HG02981 (cell line): ENCODE data around the gene GLYATL1B.
"Not testable (repeated sequence)": the region's sequence is repeated elsewhere in the genome, so short reads cannot be mapped to it uniquely, and the experiment has no call there.

ENCODE experiments used
- ATAC-seq: cut with Tn5 transposase; IDR thresholded peaks from one replicate; pipeline ENCODE4 v1.9.1; 2021; ENCODE audit warnings: mild to moderate bottlenecking, moderate library complexity; ENCODE audit not compliant: unreplicated experiment

Gene GLYATL1B, protein sequence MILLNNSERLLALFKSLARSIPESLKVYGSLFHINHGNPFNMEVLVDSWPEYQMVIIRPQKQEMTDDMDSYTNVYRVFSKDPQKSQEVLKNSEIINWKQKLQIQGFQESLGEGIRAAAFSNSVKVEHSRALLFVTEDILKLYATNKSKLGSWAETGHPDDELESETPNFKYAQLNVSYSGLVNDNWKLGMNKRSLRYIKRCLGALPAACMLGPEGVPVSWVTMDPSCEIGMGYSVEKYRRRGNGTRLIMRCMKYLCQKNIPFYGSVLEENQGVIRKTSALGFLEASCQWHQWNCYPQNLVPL

DNA sequence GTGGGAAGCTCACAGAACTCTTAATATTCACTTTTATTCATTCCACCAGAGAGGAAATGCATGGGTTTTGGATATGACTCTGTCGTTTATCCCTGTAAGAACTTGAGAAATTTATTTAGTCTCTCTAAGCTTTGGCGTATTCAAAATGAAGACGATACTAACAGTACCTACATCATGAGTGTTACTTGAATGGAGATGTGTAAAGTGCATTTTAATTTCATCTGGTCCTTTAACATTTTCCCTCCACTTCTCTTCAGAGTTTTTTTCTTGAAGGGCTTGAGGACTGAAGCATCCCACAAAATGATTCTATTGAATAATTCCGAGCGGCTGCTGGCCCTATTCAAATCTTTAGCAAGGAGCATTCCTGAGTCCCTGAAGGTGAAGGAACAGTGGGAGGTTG, at the start of gene GLYATL1B:
GLYATL1B (plus strand) TSS at position 301 of the 400 bp plus-strand sequence; CDS start at position 301, 0 bp downstream.
- ATAC-seq, result not testable (repeated sequence)

DNA sequence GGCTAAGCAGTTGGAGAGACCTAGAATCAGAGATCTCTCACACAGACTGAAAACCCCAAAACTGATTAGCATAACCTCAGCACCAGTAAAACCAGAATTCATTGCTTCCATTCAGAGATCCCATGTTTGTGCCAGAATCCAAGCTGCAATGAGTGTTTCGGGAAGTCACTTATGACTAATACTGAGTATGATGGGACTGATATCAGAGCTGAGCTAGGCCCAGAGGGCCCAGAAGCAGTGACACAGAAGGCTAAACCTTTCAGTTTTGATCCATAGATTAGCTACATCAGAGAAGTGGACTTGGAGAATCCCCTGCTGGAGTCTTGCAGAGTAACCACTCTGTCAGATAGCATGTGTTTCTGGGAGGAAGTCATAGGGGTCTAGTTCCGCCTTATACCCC, 49.6 kb upstream of the GLYATL1B start:
- ATAC-seq, result not testable (repeated sequence)

GRCh38 chr11:59037434-59037833, 48.7 kb upstream of the GLYATL1B start:
- ATAC-seq, result not testable (repeated sequence)

GRCh38 chr11:59040607-59041006, 45.5 kb upstream of the GLYATL1B start:
- ATAC-seq, result no peak

DNA sequence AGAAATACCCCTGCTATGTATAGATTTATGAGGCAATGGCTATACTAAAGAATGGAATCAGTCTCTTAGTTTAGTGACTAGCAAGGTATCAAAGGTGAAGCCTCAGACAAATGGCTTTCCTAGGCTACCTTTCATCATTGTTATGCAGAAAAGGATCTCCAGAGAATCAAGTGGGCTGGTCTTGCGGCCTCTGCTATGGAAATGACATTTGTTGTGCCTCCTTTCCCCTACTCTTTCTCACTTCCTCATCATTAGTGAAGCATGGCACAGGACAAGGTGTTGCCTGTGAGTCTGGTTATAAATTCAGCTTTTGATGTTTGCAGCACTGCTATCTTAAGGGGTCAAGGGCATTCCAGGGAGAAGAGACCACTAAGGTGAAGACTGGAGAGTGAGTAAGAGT, 34.7 kb upstream of the GLYATL1B start:
- peak; percentile 78 for ATAC-seq

DNA sequence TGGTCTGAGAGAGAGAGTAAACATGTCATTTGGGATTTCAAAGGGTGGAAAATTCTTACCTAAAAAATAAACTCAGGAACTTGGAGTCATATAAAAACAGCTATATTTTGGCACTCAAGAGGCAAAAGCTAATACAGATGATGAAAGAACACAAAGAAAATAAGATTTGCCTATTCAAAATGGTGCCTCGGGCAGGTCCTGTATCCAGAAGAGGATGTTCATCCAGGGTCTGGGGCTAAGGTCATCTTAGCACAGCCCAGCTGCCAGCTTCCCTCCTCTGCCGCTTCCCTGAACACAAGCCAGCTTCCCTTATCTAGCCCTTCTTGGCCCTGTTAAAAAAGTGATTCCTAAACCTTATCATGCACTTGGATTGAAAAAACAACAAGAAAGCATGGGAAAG, 33.8 kb upstream of the GLYATL1B start:
- not testable (repeated sequence) for ATAC-seq

GRCh38 chr11:59053387-59053786, 32.7 kb upstream of the GLYATL1B start:
- ATAC-seq, result peak; percentile 51

DNA sequence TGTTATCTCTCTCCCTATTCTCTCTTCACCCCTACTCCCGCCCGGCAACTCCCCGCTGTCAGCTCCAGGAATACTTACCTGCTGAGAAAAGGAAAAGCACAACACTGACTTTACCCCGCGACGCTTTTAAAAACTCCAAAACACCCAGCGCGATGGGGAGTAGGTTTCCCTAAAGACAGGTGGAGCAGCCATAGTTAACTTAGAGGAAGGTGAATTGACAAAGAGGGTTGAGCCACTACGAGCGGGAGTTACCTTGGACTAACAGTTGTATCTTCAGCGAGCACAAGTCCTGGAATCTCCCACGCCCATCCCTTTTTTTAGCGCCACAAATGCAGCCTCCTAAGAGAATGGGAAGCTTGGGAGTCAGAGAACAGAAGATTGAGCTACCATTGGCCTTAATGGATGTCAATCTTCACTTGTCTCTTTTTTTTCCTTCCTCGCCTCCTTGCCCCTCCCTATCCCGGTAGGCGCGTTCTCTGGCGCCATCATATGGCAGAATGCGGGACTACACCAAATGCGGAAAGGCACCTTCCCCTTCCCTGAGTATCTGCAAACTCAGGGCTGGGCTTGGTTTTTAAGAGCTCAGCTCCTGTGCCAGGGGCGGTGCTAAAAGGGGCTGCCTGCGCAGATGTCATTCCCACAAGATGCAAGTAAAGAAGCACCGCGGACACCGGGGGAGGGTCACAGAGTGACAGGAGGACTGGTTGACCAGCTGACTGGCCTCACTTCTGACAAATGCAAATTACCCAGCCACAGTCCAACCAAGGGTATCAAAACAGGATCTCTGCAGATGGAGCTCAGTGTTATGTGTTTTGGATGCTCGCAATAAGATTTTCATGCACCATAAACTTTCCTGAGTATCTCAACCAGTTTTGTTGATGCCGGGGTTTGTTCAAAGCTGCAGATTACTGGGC, 27.7 kb upstream of the GLYATL1B start:
- ATAC-seq, result peak; percentile 87

GRCh38 chr11:59060096-59060495, 26.0 kb upstream of the GLYATL1B start:
- ATAC-seq, result not testable (repeated sequence)

DNA sequence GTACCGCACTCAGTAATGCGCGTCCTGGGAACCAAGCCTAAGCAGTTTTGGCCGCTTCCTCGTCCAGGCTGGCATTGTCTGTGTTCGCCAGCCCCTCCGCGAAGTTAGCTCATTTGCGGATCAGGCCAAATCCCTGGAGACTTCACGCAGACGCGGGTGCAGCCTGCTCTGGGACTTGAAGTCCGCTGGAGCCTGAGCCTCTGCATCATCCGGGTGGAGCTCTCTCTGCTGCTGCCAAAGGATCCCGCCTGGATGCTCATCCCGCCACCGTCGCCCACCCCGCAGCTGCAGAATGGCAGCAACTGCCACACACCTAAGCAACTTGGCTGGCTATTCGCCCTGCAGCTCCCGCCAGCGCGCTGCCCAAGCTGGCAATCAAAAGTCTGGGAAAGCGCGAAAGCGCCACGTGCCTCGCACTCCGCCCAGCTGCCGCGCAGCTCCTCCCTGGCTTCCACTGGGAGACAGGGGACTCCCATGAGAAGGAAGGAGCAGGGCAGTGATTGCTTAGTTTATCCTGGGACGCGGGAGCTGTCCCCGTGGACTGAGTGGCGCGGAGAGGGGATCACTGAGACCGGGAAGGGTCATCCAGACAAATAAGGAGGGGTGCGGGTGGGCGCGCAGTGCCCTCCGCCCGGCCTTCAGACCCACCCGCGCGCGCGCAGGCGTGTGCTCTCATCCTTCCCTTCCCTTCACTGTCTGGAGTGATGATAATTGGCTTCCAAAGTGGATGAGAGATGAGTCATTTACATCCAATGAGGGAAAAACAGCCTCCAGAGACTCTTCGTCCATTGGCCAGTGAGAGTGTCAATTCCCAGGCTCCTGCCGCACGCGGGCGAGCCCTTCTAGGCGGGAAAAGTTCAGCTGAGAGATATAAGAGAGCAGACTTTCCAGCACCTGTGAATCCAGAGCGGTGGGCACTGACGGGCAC, 23.2 kb upstream of the GLYATL1B start:
- ATAC-seq, result no peak

- ATAC-seq, result not testable (repeated sequence)
Observed at GRCh38 chr11:59063996-59064727, 21.9 kb upstream of the GLYATL1B start.

DNA sequence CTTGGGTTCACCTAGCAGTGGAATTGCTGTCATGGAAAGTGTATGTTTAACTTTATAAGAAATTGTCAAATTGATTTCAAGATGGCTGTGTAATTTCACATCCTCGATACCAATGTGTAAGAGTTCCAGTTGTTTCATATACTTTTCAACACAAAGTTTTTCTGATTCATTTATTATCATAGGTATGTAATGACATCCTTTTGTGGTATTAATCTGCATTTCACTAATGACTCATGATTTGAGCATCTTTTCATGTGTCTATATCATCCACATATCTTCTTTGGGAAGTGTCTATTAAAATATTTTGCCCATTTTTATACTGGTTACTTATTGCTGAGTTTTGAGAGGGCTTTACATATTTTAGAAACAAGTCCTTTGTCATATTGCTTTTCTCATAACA, 17.0 kb upstream of the GLYATL1B start:
- no peak for ATAC-seq

GRCh38 chr11:59076876-59077571, 9.1 kb upstream of the GLYATL1B start:
- peak; percentile 91 for ATAC-seq

DNA sequence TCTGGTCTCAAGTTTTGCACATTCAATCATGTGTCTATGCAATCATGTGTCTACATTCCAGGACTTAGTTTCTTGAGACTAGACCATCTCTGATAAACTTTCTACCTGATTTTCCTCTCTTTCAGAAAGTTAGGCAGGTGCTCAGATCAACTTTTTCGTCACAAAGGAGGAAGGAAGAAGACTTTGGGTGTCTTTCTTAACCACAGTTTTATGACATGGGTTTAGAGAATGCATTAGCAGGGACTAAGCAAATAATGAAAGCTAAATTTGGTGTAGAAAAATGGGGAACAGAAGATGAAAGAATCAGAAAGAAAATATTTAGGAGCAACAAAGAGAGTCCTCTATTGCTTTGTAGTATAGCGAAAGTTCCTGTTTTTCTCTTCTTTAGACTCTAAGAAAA, 7.7 kb upstream of the GLYATL1B start:
- no peak for ATAC-seq

GRCh38 chr11:59079086-59079485, 7.0 kb upstream of the GLYATL1B start:
- no peak for ATAC-seq

DNA sequence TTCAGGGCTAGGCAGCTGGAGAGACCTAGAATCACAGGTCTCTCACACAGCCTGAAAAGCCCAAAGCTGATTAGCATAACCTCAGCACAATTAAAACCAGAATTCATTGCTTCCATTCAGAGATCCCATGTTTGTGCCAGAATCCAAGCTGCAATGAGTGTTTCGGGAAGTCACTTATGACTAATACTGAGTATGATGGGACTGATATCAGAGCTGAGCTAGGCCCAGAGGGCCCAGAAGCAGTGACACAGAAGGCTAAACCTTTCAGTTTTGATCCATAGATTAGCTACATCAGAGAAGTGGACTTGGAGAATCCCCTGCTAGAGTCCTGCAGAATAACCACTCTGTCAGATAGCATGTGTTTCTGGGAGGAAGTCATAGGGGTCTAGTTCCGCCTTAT, 5.7 kb upstream of the GLYATL1B start:
- not testable (repeated sequence) for ATAC-seq

GRCh38 chr11:59081430-59082020, 4.6 kb upstream of the GLYATL1B start:
- ATAC-seq, result not testable (repeated sequence)

GRCh38 chr11:59088162-59088561, 2.1 kb downstream of the GLYATL1B start:
- ATAC-seq, result no peak

DNA sequence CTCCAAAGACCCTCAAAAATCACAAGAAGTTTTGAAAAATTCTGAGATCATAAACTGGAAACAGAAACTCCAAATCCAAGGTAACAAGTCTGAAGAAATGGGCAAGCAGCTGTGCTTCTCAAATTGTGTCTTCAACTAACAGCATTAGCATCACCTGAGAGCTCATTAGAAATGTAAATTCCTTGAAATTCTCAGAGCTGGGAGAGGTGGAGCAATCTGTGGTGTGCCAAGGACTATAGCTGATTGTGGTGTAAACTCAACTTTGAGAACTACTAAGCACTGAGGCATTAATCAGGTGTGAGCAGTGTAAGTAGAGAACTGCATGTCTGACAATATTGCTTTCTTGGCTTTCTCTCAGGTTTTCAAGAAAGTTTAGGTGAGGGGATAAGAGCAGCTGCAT, 7.5 kb downstream of the GLYATL1B start:
- ATAC-seq, result not testable (repeated sequence)
